PC-9 (cell line): ENCODE data around the gene TMA7B.

Experiments
- CTCF ChIP-seq: fragments of 200-600 bp; sonication (generic); conservative IDR thresholded peaks from 2 replicates; pipeline ENCODE4 v1.6.1; 2017; ENCODE audit warnings: mixed run types, antibody characterized with exemption, mild to moderate bottlenecking, moderate library complexity
- EZH2 ChIP-seq: fragments of 200-600 bp; sonication (generic); IDR thresholded peaks from 2 replicates; pipeline ENCODE4 v1.8.0; 2017; ENCODE audit warnings: antibody characterized with exemption, low read depth

DNA sequence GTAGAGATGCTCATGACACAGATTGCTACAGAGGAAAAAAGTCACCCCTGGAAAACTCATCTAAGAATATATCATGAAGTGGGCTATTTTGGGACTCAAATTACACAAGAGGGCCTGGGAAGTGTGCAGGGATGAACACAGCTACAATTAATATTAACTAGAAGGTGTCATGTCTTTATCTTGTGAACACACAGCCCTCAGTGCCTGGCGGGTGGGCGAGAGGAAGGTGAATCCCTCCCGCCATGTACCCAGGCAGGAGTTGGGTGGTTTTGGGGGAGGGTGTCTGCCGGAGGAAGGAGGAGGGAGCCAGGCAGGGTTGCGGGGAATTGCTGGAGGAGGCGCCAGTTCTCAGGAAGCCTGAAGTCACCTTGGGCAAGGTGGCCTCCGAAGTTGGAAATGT, 29.4 kb downstream of the TMA7B start:
- no peak for TF ChIP-seq CTCF
- no peak for TF ChIP-seq EZH2
